NCI-H774 (cell line): ENCODE data around the gene SMIM29.
"Not testable (repeated sequence)": the region's sequence is repeated elsewhere in the genome, so short reads cannot be mapped to it uniquely, and the experiment has no call there.

Experiments
- DNase-seq: peaks from one replicate; lab custom pipeline; 2025; lab: John Stamatoyannopoulos, UW

SMIM29 gene

GRCh38 chr6:34248727-34249468 is at the start of gene SMIM29:
Gene SMIM29 (minus strand): TSS chr6:34249006. CDS start chr6:34247791, 1,215 bp downstream.
- peak; percentile 93 for DNase-seq

GRCh38 chr6:34295721-34296120 is 46.9 kb upstream of the SMIM29 start:
- DNase-seq: no peak

- DNase-seq: no peak
Observed at GRCh38 chr6:34292954-34293353, 44.1 kb upstream of the SMIM29 start.

- no peak for DNase-seq
Observed at GRCh38 chr6:34289137-34289536, 40.3 kb upstream of the SMIM29 start.

- DNase-seq: no peak
Observed at GRCh38 chr6:34288581-34288980, 39.8 kb upstream of the SMIM29 start.

- no peak for DNase-seq
Observed at GRCh38 chr6:34285448-34286164, 36.8 kb upstream of the SMIM29 start.

- no peak for DNase-seq
Observed at GRCh38 chr6:34284563-34285447, 36.0 kb upstream of the SMIM29 start.

- no peak for DNase-seq
Observed at GRCh38 chr6:34281702-34282334, 33.0 kb upstream of the SMIM29 start.

GRCh38 chr6:34280216-34280615 is 31.4 kb upstream of the SMIM29 start:
- no peak for DNase-seq

GRCh38 chr6:34278833-34279232 is 30.0 kb upstream of the SMIM29 start:
- DNase-seq: no peak

- no peak for DNase-seq
Observed at GRCh38 chr6:34277763-34278112, 28.9 kb upstream of the SMIM29 start.

- DNase-seq: no peak
Observed at GRCh38 chr6:34276881-34277762, 28.3 kb upstream of the SMIM29 start.

- no peak for DNase-seq
Observed at GRCh38 chr6:34276191-34276590, 27.4 kb upstream of the SMIM29 start.

GRCh38 chr6:34275128-34275804 is 26.5 kb upstream of the SMIM29 start:
- DNase-seq: no peak

- DNase-seq: no peak
Observed at GRCh38 chr6:34274129-34274528, 25.3 kb upstream of the SMIM29 start.

- DNase-seq: no peak
Observed at GRCh38 chr6:34273242-34273805, 24.5 kb upstream of the SMIM29 start.

GRCh38 chr6:34272013-34272926 is 23.5 kb upstream of the SMIM29 start:
- no peak for DNase-seq

- not testable (repeated sequence) for DNase-seq
Observed at GRCh38 chr6:34269658-34270341, 21.0 kb upstream of the SMIM29 start.
